KOPT-K1 (cell line): ENCODE data around the gene RPS27A.
A peak's percentile ranks its signal among the peaks of the same experiment; 100 is the strongest.
"Not testable (repeated sequence)": the region's sequence is repeated elsewhere in the genome, so short reads cannot be mapped to it uniquely, and the experiment has no call there.

Source experiments
- H3K27ac ChIP-seq: fragments of 200-600 bp; sonication (generic); 2 replicates; pipeline ENCODE4 v1.5.1; 2016; ENCODE audit warnings: antibody characterized with exemption, mild to moderate bottlenecking, low read depth, low read length; ENCODE audit not compliant: poor library complexity, severe bottlenecking
- H3K36me3 ChIP-seq: fragments of 200-600 bp; sonication (generic); 2 replicates; pipeline ENCODE4 v1.5.1; 2017; ENCODE audit warnings: antibody characterized with exemption, mild to moderate bottlenecking, low read length, moderate library complexity; ENCODE audit not compliant: insufficient read depth
- H3K9me3 ChIP-seq: fragments of 200-600 bp; sonication (generic); 2 replicates; pipeline ENCODE4 v1.5.1; 2017; ENCODE audit warnings: antibody characterized with exemption, low read length, mild to moderate bottlenecking; ENCODE audit not compliant: insufficient read depth, poor library complexity, severe bottlenecking

The RPS27A gene

GRCh38 chr2:55230551-55230950 lies 1.9 kb upstream of the RPS27A start:
- Histone ChIP-seq H3K36me3 (peaks cover 28% of the 10 kb centered on the region), H3K27ac (no peak overlapping the region), H3K9me3 (no peaks in the 10 kb centered on the region)

- H3K27ac ChIP-seq = peak overlapping the region; percentile 95
- H3K9me3 ChIP-seq = no peaks in the 10 kb centered on the region
- peaks cover 37% of the 10 kb centered on the region for H3K36me3 ChIP-seq
Observed at GRCh38 chr2:55231546-55232083, 873 bp upstream of the RPS27A start.

- peaks cover 50% of the 10 kb centered on the region for H3K36me3 ChIP-seq
- no peaks in the 10 kb centered on the region for H3K9me3 ChIP-seq
- H3K27ac ChIP-seq = peak overlapping the region; percentile 95
Observed at GRCh38 chr2:55232863-55233657, 572 bp downstream of the RPS27A start.

- Histone ChIP-seq H3K36me3 (peaks cover 55% of the 10 kb centered on the region), H3K27ac (peak overlapping the region; percentile 95), H3K9me3 (no peaks in the 10 kb centered on the region)
Observed at GRCh38 chr2:55233658-55233940, 1.1 kb downstream of the RPS27A start.

- H3K27ac ChIP-seq = no peak overlapping the region
- no peaks in the 10 kb centered on the region for H3K9me3 ChIP-seq
- H3K36me3 ChIP-seq = peaks cover 66% of the 10 kb centered on the region
Observed at GRCh38 chr2:55235724-55236538, 3.4 kb downstream of the RPS27A start.

- peaks cover 75% of the 10 kb centered on the region for H3K36me3 ChIP-seq
- H3K27ac ChIP-seq = no peak overlapping the region
- no peaks in the 10 kb centered on the region for H3K9me3 ChIP-seq
Observed at GRCh38 chr2:55236992-55237543, 4.6 kb downstream of the RPS27A start.

GRCh38 chr2:55239656-55240222 lies 7.3 kb downstream of the RPS27A start:
- peaks cover 71% of the 10 kb centered on the region for H3K36me3 ChIP-seq
- no peak overlapping the region for H3K27ac ChIP-seq

GRCh38 chr2:55241582-55241981 lies 9.1 kb downstream of the RPS27A start:
- not testable (repeated sequence) for H3K27ac ChIP-seq, H3K9me3 ChIP-seq
- H3K36me3 ChIP-seq = peaks cover 53% of the 10 kb centered on the region

More at GRCh38 chr2:55239656-55240222, 7.3 kb downstream of the RPS27A start:
- H3K9me3 ChIP-seq = no peaks in the 10 kb centered on the region

- no peak overlapping the region for H3K27ac ChIP-seq
- peaks cover 44% of the 10 kb centered on the region for H3K36me3 ChIP-seq
- no peaks in the 10 kb centered on the region for H3K9me3 ChIP-seq
Observed at GRCh38 chr2:55242617-55243016, 10.1 kb downstream of the RPS27A start.

- Histone ChIP-seq H3K27ac (no peak overlapping the region), H3K36me3 (peaks cover 33% of the 10 kb centered on the region)
Observed at GRCh38 chr2:55245411-55245810, 12.9 kb downstream of the RPS27A start.

GRCh38 chr2:55247025-55247424 lies 14.5 kb downstream of the RPS27A start:
- no peak overlapping the region for H3K27ac ChIP-seq
- no peaks in the 10 kb centered on the region for H3K9me3 ChIP-seq
- peaks cover 35% of the 10 kb centered on the region for H3K36me3 ChIP-seq

More at GRCh38 chr2:55245411-55245810, 12.9 kb downstream of the RPS27A start:
- no peaks in the 10 kb centered on the region for H3K9me3 ChIP-seq

- Histone ChIP-seq H3K36me3 (peaks cover 44% of the 10 kb centered on the region), H3K27ac (no peak overlapping the region), H3K9me3 (no peaks in the 10 kb centered on the region)
Observed at GRCh38 chr2:55252832-55253231, 20.3 kb downstream of the RPS27A start.

GRCh38 chr2:55259586-55259985 lies 27.1 kb downstream of the RPS27A start:
- H3K9me3 ChIP-seq, H3K27ac ChIP-seq: not testable (repeated sequence)
- peaks cover 51% of the 10 kb centered on the region for H3K36me3 ChIP-seq

GRCh38 chr2:55268288-55268906 lies 35.9 kb downstream of the RPS27A start:
- H3K36me3 ChIP-seq = peaks cover 17% of the 10 kb centered on the region
- peak overlapping the region; percentile 63 for H3K27ac ChIP-seq
- no peaks in the 10 kb centered on the region for H3K9me3 ChIP-seq
